Naive thymus-derived CD8-positive, alpha-beta T cell (primary cell): ENCODE results near the gene RASSF5. TPM values are rescaled to one million over a fixed set of nuclear protein-coding genes. Genes with fewer than 3 reads are reported as not detected.

Source experiments
- ATAC-seq, 2 donors: fragments of 150-1000 bp; cut with Tn5 transposase in 1 of 2; sonication (Bioruptor Pico), chemical (Tn5 transposase) in 1 of 2; 1 replicate in 1 of 2; 2 replicates in 1 of 2; pipeline ENCODE4 v1.10.0; 2021; ENCODE audit warnings: mild to moderate bottlenecking in 2 of 2, moderate library complexity in 2 of 2
- POLR2A ChIA-PET: fragments of 350-600 bp; sonication (Branson Sonifier 250); formaldehyde crosslinking; loops from one replicate; lab custom pipeline; 2021; ENCODE audit warnings: antibody characterized with exemption; lab: Charles Lee
- DNase-seq, 10 donors: peaks; one replicate each; pipeline versions ENCODE4 v3.0.0 to v3.0.0-alpha.2; 2020 to 2022
- H3K27ac Mint-ChIP-seq, 10 donors: one replicate each; pipeline ENCODE4 v1.8.0; 2020 to 2022; ENCODE audit warnings: mild to moderate bottlenecking in 10 of 10, mixed read lengths in 10 of 10, moderate library complexity in 4 of 10, inconsistent platforms in 1 of 10
- H3K27me3 Mint-ChIP-seq, 5 donors: one replicate each; pipeline ENCODE4 v1.8.0; 2021 to 2022; ENCODE audit warnings: mixed read lengths in 5 of 5
- H3K36me3 Mint-ChIP-seq, 3 donors: one replicate each; pipeline ENCODE4 v1.8.0; 2020 to 2022; ENCODE audit warnings: mixed read lengths in 3 of 3, mild to moderate bottlenecking in 2 of 3, inconsistent platforms in 1 of 3
- H3K4me1 Mint-ChIP-seq, 4 donors: one replicate each; pipeline ENCODE4 v1.8.0; 2021 to 2022; ENCODE audit warnings: mixed read lengths in 4 of 4
- H3K4me3 Mint-ChIP-seq, 10 donors: one replicate each; pipeline ENCODE4 v1.8.0; 2020 to 2022; ENCODE audit warnings: mild to moderate bottlenecking in 10 of 10, mixed read lengths in 10 of 10, moderate library complexity in 6 of 10, inconsistent platforms in 1 of 10
- H3K9me3 Mint-ChIP-seq, 9 donors: one replicate each; pipeline ENCODE4 v1.8.0; 2020 to 2022; ENCODE audit warnings: mixed read lengths in 9 of 9, mild to moderate bottlenecking in 3 of 9, inconsistent platforms in 1 of 9, moderate library complexity in 1 of 9
- polyA plus RNA-seq, 3 donors: library from polyadenylated mRNA; unstranded; fragments of 300-500 nt; fragmentation: Illumina TruSeq; gene quantifications; one replicate each; pipeline ENCODE4 v1.2.3, GENCODE V29; 2021
- total RNA-seq, 8 experiments: library from RNA in 2 of 8; stranded (reverse) in 2 of 8; gene quantifications; one replicate each; pipeline ENCODE4 v1.2.3 and lab custom pipeline; 2021 to 2026

Gene RASSF5
- total and polyA plus RNA-seq, 5 experiments from 2014 or later = 224 to 358 (median 233) TPM

DNA sequence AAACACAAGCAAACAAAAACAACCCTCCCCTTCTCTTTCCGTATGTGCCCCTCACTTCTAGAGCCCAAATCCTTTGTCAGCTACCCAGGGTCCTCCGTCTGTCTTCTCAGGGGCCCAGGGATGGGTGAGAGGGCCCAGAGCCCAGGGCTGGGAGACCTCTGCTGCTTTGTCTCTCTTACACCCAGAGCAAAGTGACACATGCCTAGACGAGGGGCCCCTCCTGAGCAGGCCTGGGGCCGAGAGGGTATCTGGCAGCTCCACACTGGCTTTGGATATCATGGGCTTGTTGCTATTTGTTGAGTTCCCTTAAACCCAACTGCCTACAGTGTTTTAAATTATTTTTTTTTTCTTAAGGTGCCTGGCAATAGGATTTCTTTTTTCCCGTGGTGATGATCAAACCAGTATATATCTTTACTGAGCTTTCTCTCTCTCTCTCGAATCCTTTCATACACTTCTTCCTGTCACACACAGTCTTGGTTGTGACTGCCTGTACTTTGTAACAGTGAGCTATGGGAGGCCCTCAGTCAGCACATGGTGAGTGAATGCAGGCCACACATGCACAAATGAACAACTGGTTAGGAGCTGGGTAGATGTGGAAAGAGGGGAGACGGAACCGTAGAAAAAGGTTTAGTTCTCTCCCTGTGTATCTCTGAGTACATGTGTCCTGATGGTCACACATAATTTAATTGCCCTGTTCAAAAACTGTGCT lies 14.5 kb downstream of the RASSF5 start:
- Mint-ChIP-seq H3K36me3 (no peaks in the 10 kb centered on the region), H3K4me1 (peaks cover 0 to 4% (median 2%) of the 10 kb centered on the region in 4 donors), H3K27ac (no peak overlapping the region), H3K4me3 (no peak overlapping the region), H3K27me3 (no peaks in the 10 kb centered on the region), H3K9me3 (no peaks in the 10 kb centered on the region)
- DNase-seq (no peak), ATAC-seq (no peak)
- POLR2A ChIA-PET = no interaction called here

DNA sequence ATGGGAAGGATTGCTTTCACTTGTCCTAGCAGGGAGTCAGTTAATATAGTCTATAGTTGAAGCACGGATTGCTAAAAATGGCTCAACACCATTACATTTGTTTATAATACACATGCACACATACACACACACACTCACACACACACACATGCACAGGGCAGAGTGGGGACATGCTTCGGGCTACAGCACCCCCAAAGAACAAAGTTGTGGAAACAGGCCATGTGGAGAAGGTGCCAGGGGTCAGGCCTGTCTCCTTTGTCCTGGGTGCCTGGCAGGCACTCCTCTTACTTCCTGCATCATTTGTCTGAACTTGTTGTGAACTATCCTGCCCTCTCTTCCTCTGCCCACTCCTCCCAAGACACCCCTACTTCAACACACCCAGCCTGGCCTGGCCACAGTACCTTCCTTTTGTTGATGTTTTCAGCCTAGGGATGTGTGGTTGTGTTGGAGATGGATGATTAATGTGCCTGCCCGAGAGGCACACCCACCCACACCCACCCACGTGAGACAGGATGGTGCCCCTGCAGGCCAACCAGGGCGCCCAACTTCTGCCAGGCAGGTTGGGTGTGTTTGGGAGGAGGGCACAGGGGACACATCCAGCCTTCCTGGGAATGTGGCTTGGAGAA lies 17.5 kb downstream of the RASSF5 start:
- H3K27ac Mint-ChIP-seq = no peak overlapping the region
- peaks cover 0 to 4% (median 2%) of the 10 kb centered on the region in 4 donors for H3K4me1 Mint-ChIP-seq
- H3K4me3 Mint-ChIP-seq = no peak overlapping the region
- ATAC-seq (peak in 1 of 2 donors; percentile 33), DNase-seq (no peak)
- POLR2A ChIA-PET = interaction anchor here (0.9 kb wide), 1 partner anchor 21 kb away, joined by 9 read pairs; no protein-coding TSS in a partner anchor
- H3K36me3 Mint-ChIP-seq = no peaks in the 10 kb centered on the region
- no peaks in the 10 kb centered on the region for H3K27me3 Mint-ChIP-seq
- H3K9me3 Mint-ChIP-seq = no peaks in the 10 kb centered on the region

- H3K27me3 Mint-ChIP-seq = no peaks in the 10 kb centered on the region
- no peaks in the 10 kb centered on the region for H3K9me3 Mint-ChIP-seq
- ATAC-seq (no peak), DNase-seq (no peak)
- H3K4me1 Mint-ChIP-seq = peaks cover 0 to 4% (median 2%) of the 10 kb centered on the region in 4 donors
- peak overlapping the region in 1 of 10 donors; percentile 57 for H3K27ac Mint-ChIP-seq
- no peak overlapping the region for H3K4me3 Mint-ChIP-seq
- POLR2A ChIA-PET = no interaction called here
- no peaks in the 10 kb centered on the region for H3K36me3 Mint-ChIP-seq
These were observed 19.0 kb downstream of the RASSF5 start for GRCh38 chr1:206526064-206526911.

DNA sequence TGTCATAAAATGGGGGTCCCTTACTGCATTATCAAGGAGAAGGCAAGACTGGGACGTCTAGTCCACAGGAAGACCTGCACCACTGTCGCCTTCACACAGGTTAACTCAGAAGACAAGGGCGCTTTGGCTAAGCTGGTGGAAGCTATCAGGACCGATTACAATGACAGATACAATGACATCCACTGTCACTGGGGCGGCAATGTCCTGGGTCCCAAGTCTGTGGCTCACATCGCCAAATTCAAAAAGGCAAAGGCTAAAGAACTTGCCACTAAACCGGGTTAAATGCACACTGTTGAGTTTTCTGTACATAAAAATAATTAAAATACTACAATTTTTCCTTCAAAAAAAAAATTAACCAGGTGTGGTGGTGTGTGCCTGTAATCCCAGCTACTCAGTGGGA lies 22.1 kb downstream of the RASSF5 start:
- DNase-seq = no peak

GRCh38 chr1:206532368-206532767 lies 25.0 kb downstream of the RASSF5 start:
- ATAC-seq = no peak
- Mint-ChIP-seq H3K27me3 (no peaks in the 10 kb centered on the region), H3K4me1 (no peaks in the 10 kb centered on the region), H3K27ac (no peak overlapping the region), H3K4me3 (no peak overlapping the region), H3K9me3 (no peaks in the 10 kb centered on the region), H3K36me3 (no peaks in the 10 kb centered on the region)
- DNase-seq = no peak
- POLR2A ChIA-PET = interaction anchor here (0.9 kb wide), 1 partner anchor 50 kb away, joined by 3 read pairs; no protein-coding TSS in a partner anchor

More for the DNA sequence above, 22.1 kb downstream of the RASSF5 start:
- no peak overlapping the region for H3K27ac Mint-ChIP-seq
- POLR2A ChIA-PET = no interaction called here
- H3K36me3 Mint-ChIP-seq = no peaks in the 10 kb centered on the region
- H3K27me3 Mint-ChIP-seq = no peaks in the 10 kb centered on the region
- no peaks in the 10 kb centered on the region for H3K9me3 Mint-ChIP-seq
- peaks cover 0 to 4% (median 2%) of the 10 kb centered on the region in 4 donors for H3K4me1 Mint-ChIP-seq
- ATAC-seq = no peak
- no peak overlapping the region for H3K4me3 Mint-ChIP-seq

- POLR2A ChIA-PET = no interaction called here
- H3K36me3 Mint-ChIP-seq = no peaks in the 10 kb centered on the region
- no peaks in the 10 kb centered on the region for H3K9me3 Mint-ChIP-seq
- H3K27me3 Mint-ChIP-seq = no peaks in the 10 kb centered on the region
- no peaks in the 10 kb centered on the region for H3K4me1 Mint-ChIP-seq
- ATAC-seq (no peak), DNase-seq (no peak)
- no peak overlapping the region for H3K4me3 Mint-ChIP-seq
- peak overlapping the region in 1 of 10 donors; percentile 51 for H3K27ac Mint-ChIP-seq
These were observed 27.2 kb downstream of the RASSF5 start for GRCh38 chr1:206534552-206534951.

- POLR2A ChIA-PET = interaction anchor here (1.6 kb wide), 1 partner anchor 9 kb away, joined by 5 read pairs; no protein-coding TSS in a partner anchor
- Mint-ChIP-seq H3K4me3 (no peak overlapping the region), H3K9me3 (no peaks in the 10 kb centered on the region), H3K27me3 (no peaks in the 10 kb centered on the region), H3K27ac (peak overlapping the region in 2 of 10 donors; percentile 58 to 87), H3K4me1 (no peaks in the 10 kb centered on the region), H3K36me3 (no peaks in the 10 kb centered on the region)
- DNase-seq (no peak), ATAC-seq (no peak)
These were observed 28.5 kb downstream of the RASSF5 start for GRCh38 chr1:206535853-206536188.

GRCh38 chr1:206537141-206537540 lies 29.8 kb downstream of the RASSF5 start:
- H3K36me3 Mint-ChIP-seq = no peaks in the 10 kb centered on the region

DNA sequence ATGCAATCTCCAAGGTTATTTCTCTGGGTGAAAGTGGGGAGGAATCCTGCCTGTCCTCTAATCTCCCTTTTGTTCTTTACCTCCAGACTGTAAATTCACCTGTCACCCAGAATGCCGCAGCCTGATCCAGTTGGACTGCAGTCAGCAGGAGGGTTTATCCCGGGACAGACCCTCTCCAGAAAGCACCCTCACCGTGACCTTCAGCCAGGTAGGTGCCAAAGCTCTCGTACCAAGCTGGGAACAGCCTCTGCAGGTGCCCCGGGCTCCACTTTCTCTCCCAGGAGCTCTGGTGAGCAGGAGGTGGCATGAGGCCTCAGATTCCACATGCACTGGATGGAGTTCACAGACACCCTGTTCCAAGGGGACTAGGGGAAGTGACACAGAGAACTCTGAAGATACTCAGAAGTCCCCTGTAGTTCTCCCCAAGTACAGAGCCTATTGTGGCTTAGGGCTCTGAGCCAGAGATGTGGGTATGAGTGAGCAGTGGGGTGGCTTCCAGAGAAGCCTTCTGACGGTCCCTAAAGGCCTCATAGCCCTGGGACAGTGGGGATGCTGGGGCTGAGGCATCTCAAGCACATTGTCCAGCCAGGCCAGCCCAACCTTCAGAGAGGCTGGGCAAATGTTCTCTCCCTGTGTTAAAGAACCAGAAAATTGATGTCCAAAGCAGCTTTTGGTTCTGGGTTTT lies 30.9 kb downstream of the RASSF5 start:
- POLR2A ChIA-PET = no interaction called here
- no peak for ATAC-seq
- Mint-ChIP-seq H3K36me3 (no peaks in the 10 kb centered on the region), H3K27me3 (no peaks in the 10 kb centered on the region), H3K27ac (no peak overlapping the region), H3K4me1 (no peaks in the 10 kb centered on the region), H3K4me3 (no peak overlapping the region), H3K9me3 (no peaks in the 10 kb centered on the region)
- DNase-seq = no peak

More at GRCh38 chr1:206537141-206537540, 29.8 kb downstream of the RASSF5 start:
- Mint-ChIP-seq H3K4me1 (no peaks in the 10 kb centered on the region), H3K27ac (no peak overlapping the region), H3K27me3 (no peaks in the 10 kb centered on the region), H3K9me3 (no peaks in the 10 kb centered on the region), H3K4me3 (no peak overlapping the region)
- no peak for DNase-seq
- POLR2A ChIA-PET = interaction anchor here (0.5 to 1.6 kb wide), 2 partner anchors 8 to 76 kb away, joined by 4 to 5 read pairs; no protein-coding TSS in a partner anchor
- no peak for ATAC-seq

DNA sequence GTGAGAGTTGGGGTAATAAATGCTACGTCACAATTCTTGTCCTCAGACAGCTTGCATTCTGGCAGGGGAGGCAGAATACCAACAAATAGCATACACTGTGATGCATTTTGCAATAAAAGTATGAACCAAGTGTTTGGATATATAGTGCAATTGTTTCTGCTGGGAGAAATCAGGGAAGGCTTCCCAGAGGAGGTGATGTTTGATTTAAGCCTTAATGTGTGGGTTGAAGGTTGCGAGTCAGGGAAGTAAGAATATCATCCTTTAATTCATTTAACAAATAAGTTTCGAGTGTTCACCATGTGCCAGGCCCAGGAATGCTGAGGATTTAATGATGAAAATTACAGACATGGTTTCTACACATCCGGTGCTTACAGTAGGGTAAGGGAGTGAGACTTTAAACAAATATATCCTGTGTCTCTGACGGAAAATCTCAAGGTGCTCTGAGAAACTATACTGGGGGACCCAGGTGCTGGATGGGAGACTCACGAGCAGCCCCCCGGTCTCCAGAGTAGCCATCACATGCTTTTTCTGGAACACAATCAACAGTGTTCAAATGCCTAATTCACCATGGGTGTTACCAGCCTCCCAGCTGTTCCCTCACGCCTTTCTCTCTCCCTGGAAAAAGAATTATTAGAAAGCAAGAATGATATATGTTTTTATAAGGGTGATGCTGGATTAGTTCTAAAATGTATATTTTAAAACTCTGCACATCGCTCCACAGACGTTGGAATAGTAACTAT lies 31.7 kb downstream of the RASSF5 start:
- H3K4me1 Mint-ChIP-seq = no peaks in the 10 kb centered on the region
- H3K4me3 Mint-ChIP-seq = no peak overlapping the region
- no peaks in the 10 kb centered on the region for H3K36me3 Mint-ChIP-seq
- no peaks in the 10 kb centered on the region for H3K9me3 Mint-ChIP-seq
- POLR2A ChIA-PET = no interaction called here
- H3K27ac Mint-ChIP-seq = no peak overlapping the region
- ATAC-seq (no peak), DNase-seq (no peak)
- H3K27me3 Mint-ChIP-seq = no peaks in the 10 kb centered on the region

- H3K4me1 Mint-ChIP-seq = peaks cover 2 to 9% (median 8%) of the 10 kb centered on the region in 4 donors
- no peaks in the 10 kb centered on the region for H3K27me3 Mint-ChIP-seq
- POLR2A ChIA-PET = no interaction called here
- DNase-seq (no peak), ATAC-seq (no peak)
- no peaks in the 10 kb centered on the region for H3K36me3 Mint-ChIP-seq
- no peak overlapping the region for H3K27ac Mint-ChIP-seq
- no peak overlapping the region for H3K4me3 Mint-ChIP-seq
- H3K9me3 Mint-ChIP-seq = no peaks in the 10 kb centered on the region
These were observed 32.9 kb downstream of the RASSF5 start for GRCh38 chr1:206540044-206540780.
